SU-DHL-6 (cell line): ENCODE results near the gene ZNF555.

Experiments
- EZH2phosphoT487 ChIP-seq: fragments of 200-600 bp; sonication (generic), shearing (Covaris generic); conservative IDR thresholded peaks from 2 replicates; pipeline ENCODE4 v1.6.1; 2018; ENCODE audit warnings: mild to moderate bottlenecking, antibody characterized with exemption, low read length, moderate library complexity, mixed read lengths
- TF ChIP-seq, protein P1 (sequence below): fragments of 200-600 bp; sonication (generic); IDR thresholded peaks from one replicate; pipeline ENCODE4 v1.5.1; 2017; ENCODE audit warnings: antibody characterized with exemption, mild to moderate bottlenecking, low read length, moderate library complexity; ENCODE audit not compliant: insufficient read depth, poor library complexity, severe bottlenecking

DNA sequence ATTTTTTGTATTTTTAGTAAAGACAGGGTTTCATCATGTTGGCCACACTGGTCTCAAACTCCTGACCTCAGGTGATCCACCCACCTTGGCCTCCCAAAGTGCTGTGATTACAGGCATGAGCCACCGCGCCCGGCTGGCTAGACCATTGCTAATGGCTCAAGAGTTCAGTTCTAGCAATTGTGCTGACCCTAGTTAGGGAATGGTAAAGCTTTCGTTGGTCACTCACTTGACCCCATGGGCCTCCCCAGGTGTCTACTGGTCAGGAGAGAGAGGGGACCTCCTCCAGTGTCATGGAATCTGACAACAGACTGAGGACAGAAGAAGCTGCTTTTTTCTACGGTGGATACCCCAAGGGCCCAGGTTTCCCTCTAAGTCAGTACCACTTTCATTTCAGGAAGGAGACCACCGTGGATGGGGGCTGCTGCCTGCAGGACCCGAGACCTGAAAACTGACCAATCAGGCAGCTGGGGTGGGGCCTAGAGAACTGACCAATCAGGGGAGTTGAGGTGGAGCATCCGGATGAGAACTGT lies 25.3 kb downstream of the ZNF555 start:
- TF ChIP-seq, protein P1, sequence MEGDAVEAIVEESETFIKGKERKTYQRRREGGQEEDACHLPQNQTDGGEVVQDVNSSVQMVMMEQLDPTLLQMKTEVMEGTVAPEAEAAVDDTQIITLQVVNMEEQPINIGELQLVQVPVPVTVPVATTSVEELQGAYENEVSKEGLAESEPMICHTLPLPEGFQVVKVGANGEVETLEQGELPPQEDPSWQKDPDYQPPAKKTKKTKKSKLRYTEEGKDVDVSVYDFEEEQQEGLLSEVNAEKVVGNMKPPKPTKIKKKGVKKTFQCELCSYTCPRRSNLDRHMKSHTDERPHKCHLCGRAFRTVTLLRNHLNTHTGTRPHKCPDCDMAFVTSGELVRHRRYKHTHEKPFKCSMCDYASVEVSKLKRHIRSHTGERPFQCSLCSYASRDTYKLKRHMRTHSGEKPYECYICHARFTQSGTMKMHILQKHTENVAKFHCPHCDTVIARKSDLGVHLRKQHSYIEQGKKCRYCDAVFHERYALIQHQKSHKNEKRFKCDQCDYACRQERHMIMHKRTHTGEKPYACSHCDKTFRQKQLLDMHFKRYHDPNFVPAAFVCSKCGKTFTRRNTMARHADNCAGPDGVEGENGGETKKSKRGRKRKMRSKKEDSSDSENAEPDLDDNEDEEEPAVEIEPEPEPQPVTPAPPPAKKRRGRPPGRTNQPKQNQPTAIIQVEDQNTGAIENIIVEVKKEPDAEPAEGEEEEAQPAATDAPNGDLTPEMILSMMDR: no peak
- no peak for TF ChIP-seq EZH2phosphoT487
